Uterus (tissue), 4 donors: ENCODE measurements around the gene TNKS2. TPM values are rescaled to one million over a fixed set of nuclear protein-coding genes. Genes with fewer than 3 reads are reported as not detected.
"Not testable (repeated sequence)": the region's sequence is repeated elsewhere in the genome, so short reads cannot be mapped to it uniquely, and the experiment has no call there.

Source experiments
- DNase-seq, 2 donors: peaks; one replicate each; pipeline ENCODE4 v3.0.0-alpha.2; 2019 to 2020
- H3K27ac ChIP-seq, 2 donors: fragments of 200-600 bp; sonication (generic); 1 replicate in 1 of 2; 2 replicates in 1 of 2; pipeline ENCODE4 v1.5.1; 2016 to 2018
- H3K27me3 ChIP-seq, 2 donors: fragments of 200-600 bp; sonication (generic); one replicate each; pipeline ENCODE4 v1.5.1; 2018 to 2019; ENCODE audit warnings: control low read depth in 1 of 2
- H3K36me3 ChIP-seq, 2 donors: fragments of 200-600 bp; sonication (generic); one replicate each; pipeline ENCODE4 v1.5.1; 2019; ENCODE audit warnings: control low read depth in 1 of 2
- H3K4me1 ChIP-seq, 2 donors: fragments of 200-600 bp; sonication (generic); one replicate each; pipeline ENCODE4 v1.5.1; 2018 to 2019; ENCODE audit warnings: control low read depth in 1 of 2
- H3K4me3 ChIP-seq, 2 donors: fragments of 200-600 bp; sonication (generic); 1 replicate in 1 of 2; 2 replicates in 1 of 2; pipeline ENCODE4 v1.5.1; 2018 to 2019; ENCODE audit warnings: mild to moderate bottlenecking in 1 of 2
- H3K9me3 ChIP-seq, 2 donors: fragments of 200-600 bp; sonication (generic); one replicate each; pipeline ENCODE4 v1.5.1; 2019; ENCODE audit warnings: control low read depth in 1 of 2
- POLR2A ChIP-seq, 2 donors: fragments of 450-650 bp; IDR thresholded peaks; one replicate each; pipeline ENCODE4 v1.6.1; 2016; ENCODE audit warnings: antibody characterized with exemption in 2 of 2, mild to moderate bottlenecking in 1 of 2, moderate library complexity in 1 of 2
- intact Hi-C: fragments of 100-400 bp; cut with DNase I; formaldehyde crosslinking; loops from one replicate; pipeline ENCODE4 v1.15.1; 2023; ENCODE audit warnings: low total_unique reads
- total RNA-seq, 4 donors: library from RNA; depleted of rRNA in 3 of 4; stranded (reverse); fragments of >200 nt in 3 of 4; gene quantifications; one replicate each; pipeline versions ENCODE4 v1.1.0 to v1.2.4, GENCODE V29; 2014 to 2023
- TF ChIP-seq, protein P1 (sequence below), 4 experiments: fragments of 200-600 bp in 2 of 4; fragments of 450-650 bp in 2 of 4; sonication (generic) in 2 of 4; IDR thresholded peaks; one replicate each; pipeline ENCODE4 v1.5.1; 2016 to 2019; ENCODE audit warnings: antibody characterized with exemption in 4 of 4, mild to moderate bottlenecking in 2 of 4, moderate library complexity in 1 of 4
- donor health status: DM: yes; HTN: yes; CAD: no.

The TNKS2 gene
- total RNA-seq, result 100 to 1,000 TPM in 1 of 4 donors, 10 to 100 TPM in 3; 33.8 to 102 (median 51.9) TPM

DNA sequence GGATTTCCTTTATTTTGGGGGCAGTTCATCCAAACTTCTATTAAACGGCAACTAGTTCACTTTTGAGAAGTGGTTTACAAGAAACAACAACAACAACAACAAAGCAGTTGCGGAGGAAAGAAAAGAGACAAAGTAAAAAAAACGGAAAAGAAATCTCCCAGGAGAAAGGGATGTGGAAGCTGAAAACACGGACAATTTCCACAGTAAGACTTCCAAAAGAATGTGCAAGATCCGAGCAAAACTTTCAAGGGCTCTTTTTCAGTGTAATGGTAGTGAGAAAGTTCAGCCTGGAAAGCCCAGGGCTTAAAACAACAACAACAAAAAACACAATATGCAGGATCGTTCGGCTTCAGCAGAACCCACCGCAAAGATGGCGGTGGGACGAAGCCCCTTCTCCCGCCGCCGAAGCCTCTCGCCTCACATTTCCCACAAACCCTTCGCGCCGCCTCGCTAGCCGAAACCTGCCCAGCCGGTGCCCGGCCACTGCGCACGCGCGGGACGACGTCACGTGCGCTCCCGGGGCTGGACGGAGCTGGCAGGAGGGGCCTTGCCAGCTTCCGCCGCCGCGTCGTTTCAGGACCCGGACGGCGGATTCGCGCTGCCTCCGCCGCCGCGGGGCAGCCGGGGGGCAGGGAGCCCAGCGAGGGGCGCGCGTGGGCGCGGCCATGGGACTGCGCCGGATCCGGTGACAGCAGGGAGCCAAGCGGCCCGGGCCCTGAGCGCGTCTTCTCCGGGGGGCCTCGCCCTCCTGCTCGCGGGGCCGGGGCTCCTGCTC is at the start of gene TNKS2:
Gene TNKS2 (plus strand): TSS at position 553 of the 775 bp plus-strand sequence. CDS start 265 bp downstream, outside the sequence.
- H3K27me3 ChIP-seq, result no peaks in the 10 kb centered on the region
- H3K36me3 ChIP-seq, result no peaks in the 10 kb centered on the region
- peak; percentile 95 for TF ChIP-seq POLR2A (IDR thresholded peaks at IDR 0.05)
- TF ChIP-seq, protein P1, sequence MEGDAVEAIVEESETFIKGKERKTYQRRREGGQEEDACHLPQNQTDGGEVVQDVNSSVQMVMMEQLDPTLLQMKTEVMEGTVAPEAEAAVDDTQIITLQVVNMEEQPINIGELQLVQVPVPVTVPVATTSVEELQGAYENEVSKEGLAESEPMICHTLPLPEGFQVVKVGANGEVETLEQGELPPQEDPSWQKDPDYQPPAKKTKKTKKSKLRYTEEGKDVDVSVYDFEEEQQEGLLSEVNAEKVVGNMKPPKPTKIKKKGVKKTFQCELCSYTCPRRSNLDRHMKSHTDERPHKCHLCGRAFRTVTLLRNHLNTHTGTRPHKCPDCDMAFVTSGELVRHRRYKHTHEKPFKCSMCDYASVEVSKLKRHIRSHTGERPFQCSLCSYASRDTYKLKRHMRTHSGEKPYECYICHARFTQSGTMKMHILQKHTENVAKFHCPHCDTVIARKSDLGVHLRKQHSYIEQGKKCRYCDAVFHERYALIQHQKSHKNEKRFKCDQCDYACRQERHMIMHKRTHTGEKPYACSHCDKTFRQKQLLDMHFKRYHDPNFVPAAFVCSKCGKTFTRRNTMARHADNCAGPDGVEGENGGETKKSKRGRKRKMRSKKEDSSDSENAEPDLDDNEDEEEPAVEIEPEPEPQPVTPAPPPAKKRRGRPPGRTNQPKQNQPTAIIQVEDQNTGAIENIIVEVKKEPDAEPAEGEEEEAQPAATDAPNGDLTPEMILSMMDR (IDR thresholded peaks at IDR 0.05), result peak in 1 of 4 experiments; percentile 10
- peak within 1 kb of the TSS; percentile 46 to 91 for H3K4me3 ChIP-seq
- peak within 1 kb of the TSS; percentile 96 to 97 for H3K27ac ChIP-seq
- intact Hi-C loops, result loop anchor here (5.0 kb wide), 1 partner anchor 156 kb away; no protein-coding TSS in a partner anchor
- H3K4me1 ChIP-seq, result peaks cover 0 to 6% of the 10 kb centered on the region in 2 donors
- H3K9me3 ChIP-seq, result no peaks in the 10 kb centered on the region
- peak; percentile 91 to 93 for DNase-seq

DNA sequence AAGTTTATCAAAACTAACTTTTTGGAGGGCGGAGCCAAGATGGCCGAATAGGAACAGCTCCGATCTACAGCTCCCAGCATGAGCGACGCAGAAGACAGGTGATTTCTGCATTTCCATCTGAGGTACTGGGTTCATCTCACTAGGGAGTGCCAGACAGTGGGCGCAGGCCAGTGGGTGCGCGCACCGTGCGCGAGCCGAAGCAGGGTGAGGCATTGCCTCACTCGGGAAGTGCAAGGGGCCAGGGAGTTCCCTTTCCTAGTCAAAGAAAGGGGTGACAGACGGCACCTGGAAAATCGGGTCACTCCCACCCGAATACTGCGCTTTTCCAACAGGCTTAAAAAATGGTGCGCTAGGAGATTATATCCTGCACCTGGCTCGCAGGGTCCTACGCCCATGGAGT is 48.6 kb upstream of the TNKS2 start:
- DNase-seq, H3K27me3 ChIP-seq, H3K4me3 ChIP-seq, H3K9me3 ChIP-seq, H3K36me3 ChIP-seq, intact Hi-C loops, H3K4me1 ChIP-seq, H3K27ac ChIP-seq: not testable (repeated sequence)

DNA sequence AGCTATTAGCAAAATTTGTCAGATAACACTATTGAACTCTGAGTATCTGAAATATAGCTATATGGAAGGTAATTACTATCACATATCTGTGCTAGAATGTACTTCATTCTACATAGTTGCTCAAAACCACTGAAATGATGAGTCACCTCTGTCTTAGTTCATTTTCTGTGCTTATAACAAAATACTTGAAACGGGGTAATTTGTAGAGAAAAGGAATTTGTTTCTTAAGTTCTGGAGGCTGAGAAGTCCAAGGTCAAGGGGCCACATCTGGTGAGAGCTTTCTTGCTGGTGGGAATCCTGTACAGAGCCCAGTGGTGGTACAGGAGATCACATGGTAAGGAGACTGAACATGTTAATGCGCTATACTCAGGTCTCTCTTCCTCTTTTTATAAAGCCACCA is 41.9 kb upstream of the TNKS2 start:
- intact Hi-C loops, result no loop called here

DNA sequence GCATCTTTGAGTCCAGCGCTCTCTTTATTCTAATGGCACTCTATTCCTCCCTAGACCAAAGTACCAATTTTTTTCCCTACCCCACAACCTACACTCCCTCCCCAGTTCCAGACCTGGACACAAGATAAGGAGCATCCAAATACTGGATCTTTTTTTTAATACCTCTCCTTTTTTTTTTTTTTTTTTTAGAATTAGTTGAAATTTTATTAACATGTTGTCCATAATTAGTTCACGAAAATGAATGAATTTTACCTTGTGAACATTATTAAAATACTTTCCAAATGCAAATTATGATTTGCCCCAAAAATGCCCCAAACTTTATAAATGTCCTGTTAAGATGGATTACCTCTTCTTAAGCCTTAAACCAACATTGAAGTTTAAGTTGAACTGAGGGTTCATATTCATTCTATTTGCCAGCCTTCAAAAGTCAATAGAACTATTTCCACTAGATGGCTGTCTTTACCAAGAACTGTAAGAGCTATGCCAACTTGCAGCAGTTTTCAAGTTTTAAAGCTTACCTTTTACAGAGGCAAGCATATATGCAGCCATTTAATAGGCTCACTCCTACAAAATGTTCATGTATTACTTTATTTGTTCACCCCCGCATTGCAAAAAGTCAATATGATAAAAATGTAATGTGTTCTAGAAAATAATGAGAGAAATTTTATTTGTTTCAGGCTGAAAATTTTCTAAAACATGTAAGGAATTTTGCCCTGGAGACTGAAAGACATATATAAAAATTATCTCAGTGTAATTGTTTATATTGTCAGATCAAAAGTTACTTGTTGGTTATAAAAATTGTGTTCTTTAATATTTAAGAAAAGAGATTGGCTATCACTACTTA is 39.7 kb upstream of the TNKS2 start:
- TF ChIP-seq, protein P1 (IDR thresholded peaks at IDR 0.05), result peak; percentile 32 to 55 (median 47)
- TF ChIP-seq POLR2A (IDR thresholded peaks at IDR 0.05), result no peak
- H3K4me1 ChIP-seq, result no peaks in the 10 kb centered on the region
- intact Hi-C loops, result no loop called here
- H3K27me3 ChIP-seq, result no peaks in the 10 kb centered on the region
- H3K27ac ChIP-seq, result no peak overlapping the region
- no peak overlapping the region for H3K4me3 ChIP-seq
- DNase-seq, result no peak
- H3K36me3 ChIP-seq, result no peaks in the 10 kb centered on the region
- H3K9me3 ChIP-seq, result no peaks in the 10 kb centered on the region

More for the DNA sequence above, 41.9 kb upstream of the TNKS2 start:
- Histone ChIP-seq H3K4me3 (no peak overlapping the region), H3K27me3 (no peaks in the 10 kb centered on the region), H3K9me3 (no peaks in the 10 kb centered on the region), H3K27ac (no peak overlapping the region), H3K36me3 (no peaks in the 10 kb centered on the region), H3K4me1 (no peaks in the 10 kb centered on the region)
- no peak for TF ChIP-seq POLR2A (IDR thresholded peaks at IDR 0.05)
- TF ChIP-seq, protein P1 (IDR thresholded peaks at IDR 0.05), result no peak
- DNase-seq, result no peak

DNA sequence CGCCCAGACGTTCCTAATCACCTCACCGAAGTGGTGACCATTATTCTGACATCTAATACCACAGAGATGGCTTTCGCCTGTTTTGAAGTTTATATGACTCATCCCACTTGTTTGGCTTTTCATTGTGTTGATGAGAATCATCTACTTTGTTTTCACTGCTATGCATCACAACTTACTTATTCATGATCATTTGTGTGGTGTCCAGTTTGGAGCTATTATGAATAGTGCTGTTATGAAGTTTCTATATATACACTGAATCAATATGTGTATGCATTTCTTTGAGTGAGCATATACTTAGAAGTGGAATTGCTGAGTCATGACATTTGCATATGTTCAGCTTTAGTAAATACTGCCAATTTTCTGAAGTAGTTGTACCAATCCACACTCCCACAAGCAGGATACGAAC is 38.6 kb upstream of the TNKS2 start:
- no peak for DNase-seq
- no peaks in the 10 kb centered on the region for H3K9me3 ChIP-seq
- H3K36me3 ChIP-seq, result no peaks in the 10 kb centered on the region
- no peak overlapping the region for H3K4me3 ChIP-seq
- intact Hi-C loops, result no loop called here
- H3K27ac ChIP-seq, result no peak overlapping the region
- no peak for TF ChIP-seq POLR2A (IDR thresholded peaks at IDR 0.05)
- TF ChIP-seq, protein P1 (IDR thresholded peaks at IDR 0.05), result no peak
- no peaks in the 10 kb centered on the region for H3K4me1 ChIP-seq
- H3K27me3 ChIP-seq, result no peaks in the 10 kb centered on the region
